Endothelial cell of umbilical vein (primary cell): ENCODE data around the gene ELOVL2. TPM values are rescaled to one million over a fixed set of nuclear protein-coding genes. Genes with fewer than 3 reads are reported as not detected.

Source experiments
- BruUV-seq: library from RNA; stranded (reverse); fragments of 400-500 nt; replicated peaks from 2 replicates; lab custom pipeline; 2021; lab: Mats Ljungman, UMichigan
- CTCF ChIA-PET: fragments of 300-600, 350-600 bp; sonication (Branson Sonifier 250); formaldehyde crosslinking; loops from one replicate; lab custom pipeline; 2021; ENCODE audit warnings: antibody characterized with exemption, inconsistent platforms; lab: Charles Lee
- POLR2A ChIA-PET: fragments of 300-600, 350-600 bp; sonication (Branson Sonifier 250); formaldehyde crosslinking; loops from one replicate; lab custom pipeline; 2021; ENCODE audit warnings: antibody characterized with exemption, inconsistent platforms; lab: Charles Lee
- DNase-seq: peaks from one replicate; pipeline ENCODE4 v3.0.0-alpha.2; 2011; ENCODE audit warnings: low read depth, low spot score
- FAIRE-seq: peaks from 2 replicates; lab custom pipeline; 2011; peaks lifted over from hg19 to GRCh38; lab: Jason Lieb, UNC
- H2AFZ ChIP-seq: 2 replicates; pipeline ENCODE4 v1.6.0; 2012; ENCODE audit warnings: low read depth, low read length, control low read depth, inconsistent platforms
- H3K27ac ChIP-seq: 2 replicates; pipeline ENCODE4 v1.5.1; 2011; ENCODE audit warnings: low read depth, mild to moderate bottlenecking, control low read depth, low read length, moderate library complexity; ENCODE audit not compliant: insufficient read depth
- H3K27me3 ChIP-seq, 2 experiments: 2 replicates each; pipeline versions ENCODE4 v1.6.0 to v1.6.1; 2011; ENCODE audit warnings: low read length in 2 of 2, mixed read lengths in 1 of 2; ENCODE audit not compliant: control insufficient read depth in 2 of 2, insufficient read depth in 2 of 2
- H3K36me3 ChIP-seq, 2 experiments: 2 replicates in 1 of 2; 3 replicates in 1 of 2; pipeline ENCODE4 v1.5.1; 2011; ENCODE audit warnings: low read length in 2 of 2, mild to moderate bottlenecking in 1 of 2, moderate library complexity in 1 of 2; ENCODE audit not compliant: control insufficient read depth in 2 of 2, insufficient read depth in 2 of 2; ENCODE audit errors: extremely low read depth in 1 of 2
- H3K4me1 ChIP-seq: 3 replicates; pipeline ENCODE4 v1.5.1; 2011; ENCODE audit warnings: mild to moderate bottlenecking, low read length; ENCODE audit not compliant: control insufficient read depth, insufficient read depth; ENCODE audit errors: extremely low read depth
- H3K4me2 ChIP-seq: 2 replicates; pipeline ENCODE4 v1.6.1; 2011; ENCODE audit warnings: low read length, control low read depth, mixed read lengths; ENCODE audit not compliant: insufficient read depth
- H3K4me3 ChIP-seq, 3 experiments: fragments of 200-600 bp in 1 of 3; sonication (generic), shearing (Covaris generic) in 1 of 3; replicated peaks in 1 of 3; 2 replicates each; pipeline ENCODE4 v1.5.1; 2011 to 2016; ENCODE audit warnings: control low read depth in 3 of 3, low read length in 3 of 3, mild to moderate bottlenecking in 2 of 3, inconsistent platforms in 1 of 3, low read depth in 1 of 3, moderate library complexity in 1 of 3; ENCODE audit not compliant: insufficient read depth in 1 of 3
- H3K79me2 ChIP-seq: 2 replicates; pipeline ENCODE4 v1.6.0; 2012; ENCODE audit warnings: low read length, inconsistent platforms; ENCODE audit not compliant: control insufficient read depth, insufficient read depth
- H3K9ac ChIP-seq: replicated peaks from 2 replicates; pipeline ENCODE3; 2011; ENCODE audit warnings: low read length, control low read depth; ENCODE audit not compliant: insufficient read depth; ENCODE audit errors: extremely low read depth
- H3K9me1 ChIP-seq: replicated peaks from 3 replicates; pipeline ENCODE4 v1.6.0; 2011; ENCODE audit warnings: mild to moderate bottlenecking, low read length; ENCODE audit not compliant: control insufficient read depth, insufficient read depth; ENCODE audit errors: extremely low read depth
- H3K9me3 ChIP-seq: replicated peaks from 2 replicates; pipeline ENCODE4 v1.5.1; 2012; ENCODE audit warnings: low read length, inconsistent platforms; ENCODE audit not compliant: control insufficient read depth, insufficient read depth
- H4K20me1 ChIP-seq: replicated peaks from 2 replicates; pipeline ENCODE3; 2011; ENCODE audit warnings: mild to moderate bottlenecking, low read length; ENCODE audit not compliant: control insufficient read depth, insufficient read depth; ENCODE audit errors: extremely low read depth
- CTCF ChIP-seq, 2 donors: IDR thresholded peaks; 1 replicate in 1 of 2; 2 replicates in 1 of 2; pipeline ENCODE4 v1.5.1; 2011; ENCODE audit warnings: low read length in 2 of 2, mild to moderate bottlenecking in 2 of 2, moderate library complexity in 2 of 2, control low read depth in 1 of 2, inconsistent platforms in 1 of 2, low read depth in 1 of 2; ENCODE audit not compliant: insufficient read depth in 1 of 2; ENCODE audit errors: extremely low read depth in 1 of 2
- EZH2 ChIP-seq: IDR thresholded peaks from 2 replicates; pipeline ENCODE4 v1.6.1; 2012; ENCODE audit warnings: borderline replicate concordance, low read depth, mild to moderate bottlenecking, moderate library complexity, low read length, inconsistent platforms; ENCODE audit not compliant: severe bottlenecking
- FOS ChIP-seq: IDR thresholded peaks from 2 replicates; pipeline ENCODE4 v1.6.1; 2011; ENCODE audit warnings: mild to moderate bottlenecking, low read length, moderate library complexity, borderline replicate concordance; ENCODE audit not compliant: insufficient read depth
- GATA2 ChIP-seq: IDR thresholded peaks from 2 replicates; pipeline ENCODE4 v1.7.0; 2011; ENCODE audit warnings: low read depth, mild to moderate bottlenecking, moderate library complexity, mixed read lengths, low read length; ENCODE audit not compliant: insufficient read length, insufficient read depth
- JUN ChIP-seq: IDR thresholded peaks from 2 replicates; pipeline ENCODE4 v1.6.1; 2011; ENCODE audit warnings: borderline replicate concordance, low read depth; ENCODE audit not compliant: insufficient read length, insufficient read depth
- MAX ChIP-seq: IDR thresholded peaks from 2 replicates; pipeline ENCODE4 v1.6.1; 2011; ENCODE audit not compliant: insufficient read depth, insufficient read length
- MYC ChIP-seq: IDR thresholded peaks from one replicate; pipeline ENCODE4 v1.6.1; 2011; ENCODE audit warnings: mild to moderate bottlenecking, low read depth, low read length
- POLR2A ChIP-seq: IDR thresholded peaks from 2 replicates; pipeline ENCODE4 v1.6.1; 2012; ENCODE audit warnings: low read depth, mild to moderate bottlenecking, control low read depth, low read length
- POLR2AphosphoS5 ChIP-seq: IDR thresholded peaks from 2 replicates; pipeline ENCODE4 v1.6.1; 2012; ENCODE audit warnings: low read depth, mild to moderate bottlenecking, control low read depth, low read length, moderate library complexity; ENCODE audit not compliant: insufficient read depth
- dilution Hi-C: fragments of 300-500 bp; cut with MboI; formaldehyde crosslinking; loops from one replicate; pipeline ENCODE4 v1.15.0; 2019; ENCODE audit warnings: low sequenced_read_pairs; ENCODE audit not compliant: extremely low pct_ligation_motif_present
- intact Hi-C: fragments of 100-400 bp; cut with micrococcal nuclease; formaldehyde crosslinking; loops from one replicate; pipeline ENCODE4 v1.10.0; 2022
- polyA plus RNA-seq, 4 experiments: library from polyadenylated mRNA; depleted of rRNA in 3 of 4; stranded (reverse) in 3 of 4; unstranded in 1 of 4; fragments of >200 nt; gene quantifications; 2 replicates each; pipeline versions ENCODE4 v1.2.1 to v1.2.3, GENCODE V29; 2011 to 2012; ENCODE audit warnings: missing spikeins in 1 of 4
- total RNA-seq: library from RNA; stranded (reverse); gene quantifications from 2 replicates; pipeline ENCODE4 v1.2.3, GENCODE V29; 2021

ELOVL2 gene
- total and polyA plus RNA-seq, 2 donors (not counting 3 experiments of a cell fraction or from before 2014, with no cell fraction given): not detected

GRCh38 chr6:10945845-10946244 is 98.3 kb downstream of the ELOVL2 start:
- TF ChIP-seq POLR2A (no peak), GATA2 (no peak), EZH2 (no peak), CTCF (IDR thresholded peaks at IDR 0.05; ENCODE audit: extremely low read depth in 1 of 2, insufficient read depth in 1 of 2, low read depth in 1 of 2, low read length in 2 of 2) (no peak), MAX (no peak), POLR2AphosphoS5 (no peak), FOS (no peak), MYC (no peak), JUN (no peak)
- intact Hi-C loops (no loop called here), dilution Hi-C loops (no loop called here)
- no peak for DNase-seq
- Histone ChIP-seq H3K27me3 (peaks cover 0 to 2% of the 10 kb centered on the region in 2 experiments), H3K27ac (no peak overlapping the region), H2AFZ (no peak overlapping the region), H3K9me1 (no peaks in the 10 kb centered on the region), H3K4me2 (no peak overlapping the region), H3K36me3 (no peaks in the 10 kb centered on the region), H3K4me1 (no peaks in the 10 kb centered on the region), H3K4me3 (no peak overlapping the region), H3K9me3 (no peaks in the 10 kb centered on the region), H3K79me2 (no peaks in the 10 kb centered on the region), H3K9ac (no peak overlapping the region), H4K20me1 (no peaks in the 10 kb centered on the region)
- no peak for FAIRE-seq
- ChIA-PET POLR2A (no interaction called here), CTCF (no interaction called here)
- BruUV-seq: no TSS peak
